CD1c-positive myeloid dendritic cell (primary cell): ENCODE data around the gene LRP11.
A peak's percentile ranks its signal among the peaks of the same experiment; 100 is the strongest.
"Not testable (repeated sequence)": the region's sequence is repeated elsewhere in the genome, so short reads cannot be mapped to it uniquely, and the experiment has no call there.

Experiments
- DNase-seq: peaks from one replicate; pipeline ENCODE4 v3.0.0-alpha.2; 2016; ENCODE audit errors: extremely low spot score

Gene LRP11, protein sequence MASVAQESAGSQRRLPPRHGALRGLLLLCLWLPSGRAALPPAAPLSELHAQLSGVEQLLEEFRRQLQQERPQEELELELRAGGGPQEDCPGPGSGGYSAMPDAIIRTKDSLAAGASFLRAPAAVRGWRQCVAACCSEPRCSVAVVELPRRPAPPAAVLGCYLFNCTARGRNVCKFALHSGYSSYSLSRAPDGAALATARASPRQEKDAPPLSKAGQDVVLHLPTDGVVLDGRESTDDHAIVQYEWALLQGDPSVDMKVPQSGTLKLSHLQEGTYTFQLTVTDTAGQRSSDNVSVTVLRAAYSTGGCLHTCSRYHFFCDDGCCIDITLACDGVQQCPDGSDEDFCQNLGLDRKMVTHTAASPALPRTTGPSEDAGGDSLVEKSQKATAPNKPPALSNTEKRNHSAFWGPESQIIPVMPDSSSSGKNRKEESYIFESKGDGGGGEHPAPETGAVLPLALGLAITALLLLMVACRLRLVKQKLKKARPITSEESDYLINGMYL

DNA sequence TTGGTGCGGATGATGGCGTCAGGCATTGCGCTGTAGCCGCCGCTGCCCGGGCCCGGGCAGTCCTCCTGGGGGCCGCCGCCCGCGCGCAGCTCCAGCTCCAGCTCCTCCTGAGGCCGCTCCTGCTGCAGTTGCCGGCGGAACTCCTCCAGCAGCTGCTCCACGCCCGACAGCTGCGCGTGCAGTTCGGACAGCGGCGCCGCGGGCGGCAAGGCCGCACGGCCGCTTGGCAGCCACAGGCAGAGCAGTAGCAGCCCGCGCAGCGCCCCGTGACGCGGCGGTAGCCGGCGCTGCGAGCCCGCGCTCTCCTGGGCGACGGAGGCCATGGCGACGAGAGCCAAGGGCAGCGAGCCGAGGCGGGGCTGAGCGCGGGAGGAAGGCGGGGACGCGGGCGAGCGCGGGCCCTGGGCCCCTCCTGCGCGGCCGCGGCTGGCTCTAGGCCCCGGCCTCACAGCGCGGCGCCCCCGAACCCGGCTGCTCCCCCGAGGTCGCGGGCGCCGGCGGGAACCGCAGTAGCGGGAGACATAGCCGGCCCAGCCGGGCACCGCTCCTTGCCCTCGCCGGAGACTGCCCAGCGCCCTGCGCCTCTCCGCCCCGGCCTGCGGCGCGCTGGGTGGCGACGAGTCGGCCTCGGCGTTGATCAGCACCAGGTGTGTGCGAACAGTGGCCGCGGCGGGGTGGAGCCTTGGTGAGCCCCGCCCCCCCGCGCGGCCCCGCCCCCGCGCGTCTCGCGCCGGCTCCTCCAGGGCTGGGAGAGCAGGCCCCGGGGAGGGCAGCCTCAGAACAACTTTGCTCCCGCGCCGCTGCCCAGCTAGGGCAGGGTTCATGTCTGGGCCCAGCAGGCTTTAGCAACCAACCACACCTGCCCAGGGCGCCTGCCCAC is at the start of gene LRP11:
Gene LRP11 (minus strand): TSS at position 662 of the 880 bp plus-strand sequence. CDS start 339 bp downstream, at position 323.
- DNase-seq = peak; percentile 83

DNA sequence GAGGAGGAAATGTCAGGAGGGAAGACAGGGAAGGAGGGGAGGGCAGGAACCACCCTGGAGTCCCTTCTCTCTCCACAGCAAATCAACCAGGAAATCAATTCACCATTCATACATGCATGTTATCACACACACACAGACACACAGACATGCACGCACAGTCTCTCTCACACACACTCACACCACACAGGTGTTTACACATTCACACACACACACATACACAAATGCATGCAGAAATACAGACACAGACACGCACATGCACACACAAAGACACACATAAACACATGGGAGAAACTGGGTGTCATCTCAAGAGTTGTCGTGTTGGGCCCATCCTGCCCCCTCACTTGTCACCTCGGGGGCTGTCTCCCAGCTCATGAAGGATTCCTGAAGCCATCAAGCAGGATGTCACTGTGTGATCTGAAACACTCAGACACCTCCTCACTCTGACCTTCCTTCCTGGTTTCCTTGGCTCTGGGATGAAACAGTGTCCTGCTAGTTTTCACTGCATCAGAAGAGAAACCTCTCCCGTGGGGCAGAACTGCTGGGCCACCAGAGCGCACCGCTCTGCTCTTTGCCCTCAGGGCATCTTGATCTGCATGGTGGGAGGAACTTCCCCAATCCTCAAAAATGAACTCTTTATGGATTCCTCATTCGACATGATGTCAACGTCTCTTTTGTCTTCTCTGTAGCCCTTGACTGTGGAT is 49.5 kb upstream of the LRP11 start:
- DNase-seq = no peak

DNA sequence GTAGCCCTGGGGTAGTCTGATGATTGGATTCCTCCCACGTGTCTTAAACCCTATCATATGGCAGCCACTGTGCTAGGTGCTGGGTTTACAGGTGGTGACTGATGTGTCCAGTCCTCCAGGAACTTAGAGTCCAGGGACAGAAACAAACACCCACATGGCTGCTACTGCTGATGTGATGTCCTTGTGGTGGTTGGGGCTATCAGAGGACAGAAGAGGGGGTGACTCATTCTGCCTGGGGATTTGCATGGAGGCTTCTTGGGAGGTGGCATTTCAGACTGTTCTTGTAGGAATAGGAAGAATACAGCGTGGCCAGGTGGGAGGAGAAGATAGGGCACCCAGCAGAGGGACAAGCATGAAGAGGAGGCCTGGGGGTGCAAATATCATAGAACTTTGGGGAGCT is 48.9 kb upstream of the LRP11 start:
- DNase-seq = no peak

DNA sequence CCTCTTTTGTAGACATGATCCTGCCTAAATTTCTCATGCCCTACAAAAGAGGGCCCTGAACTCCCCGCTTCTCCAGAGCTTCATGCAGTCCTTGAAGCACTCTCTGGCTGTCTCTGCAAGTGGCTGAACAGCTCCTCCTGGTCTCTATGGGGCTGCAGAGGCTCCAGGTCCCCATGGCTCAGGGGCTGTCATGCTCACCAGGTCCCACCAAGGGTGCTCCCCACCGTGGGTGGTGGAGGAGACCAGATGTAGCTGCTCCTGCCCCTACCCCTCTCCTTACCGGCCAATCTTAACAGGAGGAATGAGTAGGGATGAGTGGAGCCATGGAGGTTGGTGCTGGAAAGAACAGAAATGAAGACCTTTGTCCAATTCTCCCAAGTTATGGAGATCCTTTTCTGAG is 48.5 kb upstream of the LRP11 start:
- not testable (repeated sequence) for DNase-seq

DNA sequence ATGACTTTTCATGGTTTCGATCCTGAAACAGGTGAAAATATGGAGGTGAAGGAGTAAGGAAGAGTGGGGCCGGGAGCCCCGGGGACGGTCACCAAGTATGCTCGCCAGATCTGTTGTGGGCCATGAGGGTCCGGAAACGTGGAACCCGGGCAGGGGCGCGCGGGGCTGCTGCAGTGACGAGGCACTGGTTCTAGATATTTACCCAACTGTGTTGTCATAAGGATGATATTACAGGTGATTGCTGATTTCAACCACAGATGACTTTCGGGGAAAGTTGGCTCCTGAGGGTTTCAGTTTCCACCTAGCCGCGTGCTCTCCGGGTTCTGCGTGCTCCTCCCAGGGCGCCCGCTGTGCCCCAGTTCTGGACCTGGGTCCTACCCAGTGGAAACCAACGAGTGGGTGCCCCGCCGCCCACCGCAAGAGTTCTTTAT is 46.6 kb upstream of the LRP11 start:
- no peak for DNase-seq

DNA sequence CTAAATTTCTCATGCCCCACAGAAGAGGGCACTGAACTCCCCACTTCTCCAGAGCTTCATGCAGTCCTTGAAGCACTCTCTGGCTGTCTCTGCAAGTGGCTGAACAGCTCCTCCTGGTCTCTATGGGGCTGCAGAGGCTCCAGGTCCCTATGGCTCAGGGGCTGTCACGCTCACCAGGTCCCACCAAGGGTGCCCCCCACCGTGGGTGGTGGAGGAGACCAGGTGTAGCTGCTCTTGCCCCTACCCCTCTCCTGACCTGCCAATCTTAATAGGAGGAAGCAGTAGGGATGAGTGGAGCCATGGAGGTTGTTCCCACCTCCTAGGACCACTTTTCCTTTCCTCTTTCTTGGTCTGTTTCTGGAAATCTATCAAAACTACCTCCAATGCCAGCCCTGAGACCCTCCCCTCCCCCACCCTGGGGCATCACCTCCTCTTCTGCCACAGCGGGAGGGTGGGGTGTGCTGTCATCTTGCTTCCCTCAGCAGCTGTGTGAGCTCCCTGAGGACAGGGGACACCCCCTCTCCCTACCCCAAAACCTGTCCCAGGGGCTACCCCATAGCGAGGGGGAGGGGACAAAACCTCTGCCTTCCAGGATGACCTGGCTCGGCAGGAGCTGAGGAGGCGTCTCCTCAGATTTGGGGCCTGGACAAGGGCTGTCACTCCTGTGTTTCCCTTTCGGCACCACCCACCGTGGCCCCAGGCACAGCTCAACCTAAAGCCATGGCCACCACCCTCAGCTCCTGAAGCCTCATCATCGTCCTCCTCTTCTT is 45.7 kb upstream of the LRP11 start:
- no peak for DNase-seq

DNA sequence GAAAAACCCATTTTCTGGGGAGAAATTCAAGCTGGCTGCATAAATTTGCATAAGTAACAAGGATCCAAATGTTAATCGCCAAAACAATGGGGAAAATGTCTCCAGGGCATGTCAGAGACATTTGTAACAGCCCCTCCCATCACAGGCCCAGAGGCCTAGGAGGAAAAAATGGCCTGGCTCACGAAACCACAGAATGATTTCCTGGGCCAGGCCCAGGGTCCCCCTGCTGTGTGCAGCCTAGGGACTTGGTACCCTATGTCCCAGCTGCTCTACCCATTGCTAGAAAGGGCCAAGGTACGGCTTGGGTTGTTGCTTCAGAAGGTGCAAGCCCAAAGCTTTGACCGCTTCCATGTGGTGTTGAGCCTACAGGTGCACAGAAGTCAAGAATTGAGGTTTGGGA is 44.3 kb upstream of the LRP11 start:
- not testable (repeated sequence) for DNase-seq

DNA sequence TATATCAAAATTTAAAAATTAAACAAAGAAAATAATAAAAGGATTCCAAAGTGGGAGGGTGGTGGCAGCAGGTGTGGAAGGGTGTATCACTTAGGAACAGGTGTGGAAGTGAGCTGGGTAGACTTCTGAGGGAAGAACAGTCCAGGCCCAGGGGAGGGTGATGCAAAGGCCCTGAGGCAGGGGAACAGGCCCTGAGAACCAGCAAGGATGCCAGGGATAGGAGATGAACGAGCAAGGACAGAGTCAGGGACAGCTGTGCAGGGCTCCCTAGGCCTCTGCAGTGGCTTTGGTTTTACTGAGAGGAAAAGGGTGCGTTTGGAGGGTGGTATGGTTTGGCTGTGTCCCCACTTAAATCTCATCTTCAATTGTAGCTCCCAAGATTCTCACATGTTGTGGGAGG is 43.2 kb upstream of the LRP11 start:
- no peak for DNase-seq

DNA sequence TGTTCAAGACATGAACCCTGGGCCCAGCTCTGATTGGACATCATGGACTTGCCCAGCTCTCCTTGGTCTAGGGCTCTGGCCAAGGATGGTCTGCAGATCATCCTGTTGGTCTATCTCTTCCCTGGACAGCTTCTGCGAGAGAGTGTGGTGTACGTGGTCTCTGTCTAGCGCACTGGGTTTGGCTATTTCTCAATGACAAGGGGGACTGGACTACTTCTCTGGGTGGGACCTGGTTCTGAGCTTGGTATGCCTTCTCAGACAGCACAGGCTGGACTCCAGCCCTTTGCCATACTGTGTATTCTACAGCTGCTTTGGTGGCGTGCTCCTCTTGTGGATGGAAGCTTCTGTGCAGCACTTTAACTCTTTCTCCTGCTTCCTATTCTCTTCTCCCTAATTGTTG is 42.2 kb upstream of the LRP11 start:
- no peak for DNase-seq

DNA sequence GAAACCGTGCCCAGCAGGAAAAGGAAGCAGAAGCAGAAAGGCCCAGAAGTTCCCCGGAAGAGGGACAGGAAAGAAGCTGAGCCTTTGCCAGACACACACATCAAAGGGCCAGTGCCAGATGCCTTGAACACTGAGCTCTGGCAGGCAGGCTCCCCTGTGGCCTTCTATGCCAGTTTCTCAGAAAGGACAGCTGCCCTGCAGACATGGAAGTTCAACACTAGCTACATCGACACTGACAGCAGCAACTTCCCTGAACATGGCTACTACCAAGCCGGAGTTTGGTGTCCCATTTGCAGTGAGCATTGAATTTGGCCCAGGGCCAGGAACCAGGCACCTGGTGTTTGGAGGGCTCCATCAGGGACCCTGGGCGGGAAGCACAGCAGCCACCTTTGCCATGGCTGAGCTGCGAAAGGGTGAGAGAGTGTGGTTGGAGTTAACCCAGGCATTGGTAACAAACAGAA is 41.8 kb upstream of the LRP11 start:
- DNase-seq = no peak

DNA sequence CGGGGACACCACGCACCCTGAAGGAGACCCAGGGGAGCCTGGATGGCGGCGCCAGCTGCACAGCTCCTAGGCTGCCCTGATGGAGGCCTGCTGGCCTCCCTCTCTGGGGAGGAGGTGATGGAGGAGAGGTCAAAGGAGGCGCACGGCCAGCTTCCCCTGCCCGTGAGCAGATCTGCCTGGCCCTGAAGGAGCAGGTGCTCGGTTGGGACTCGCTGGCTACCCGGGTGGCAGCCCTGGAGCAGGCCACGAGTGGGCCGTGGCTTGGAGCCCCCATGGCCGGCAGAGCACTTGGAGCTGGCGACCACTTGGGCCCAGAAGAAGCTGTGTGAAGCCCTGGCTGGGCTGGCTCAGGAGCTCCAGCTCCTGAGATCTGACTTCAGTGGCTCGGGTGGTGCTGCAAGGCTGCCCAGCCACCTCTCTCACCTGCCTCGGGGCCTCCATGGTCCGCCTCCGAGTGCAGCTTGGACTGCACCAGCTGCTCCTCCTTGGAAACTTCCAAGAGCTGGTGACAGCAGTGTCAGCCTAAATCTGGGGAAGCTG is 41.3 kb upstream of the LRP11 start:
- DNase-seq = no peak

DNA sequence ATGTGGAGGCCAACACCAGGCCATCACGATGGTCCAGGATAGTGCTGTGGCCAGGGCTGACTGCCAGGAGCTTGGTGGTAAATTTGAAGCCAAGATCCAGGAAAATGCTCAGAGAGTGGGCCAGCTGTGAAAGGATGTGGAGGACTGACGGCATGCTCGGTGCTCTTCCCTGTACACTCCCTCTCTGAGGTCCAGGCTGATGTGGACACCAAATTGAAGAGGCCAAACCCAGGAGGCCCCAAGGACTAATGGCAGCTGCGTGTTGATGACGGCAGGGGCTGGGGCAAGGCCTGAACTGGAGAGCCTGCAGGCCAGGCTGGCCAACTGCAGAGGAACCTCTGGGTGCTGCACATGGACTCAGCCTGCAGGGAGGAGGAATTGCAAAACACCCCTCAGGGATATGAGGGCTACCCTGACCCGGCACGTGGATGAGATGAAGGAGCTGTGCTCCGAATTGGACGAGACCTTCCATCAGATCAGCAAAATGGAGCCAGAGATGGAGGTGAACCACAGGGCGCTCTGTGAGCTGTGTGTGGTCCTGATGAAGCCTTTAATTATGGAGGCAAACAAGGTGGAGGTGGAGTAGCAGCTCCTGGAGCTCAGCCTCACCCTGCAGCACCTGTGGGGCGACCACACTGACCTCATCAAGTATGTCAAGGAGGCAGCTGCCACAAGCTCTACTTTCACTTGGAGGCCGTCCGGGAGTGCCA is 40.7 kb upstream of the LRP11 start:
- DNase-seq = no peak

DNA sequence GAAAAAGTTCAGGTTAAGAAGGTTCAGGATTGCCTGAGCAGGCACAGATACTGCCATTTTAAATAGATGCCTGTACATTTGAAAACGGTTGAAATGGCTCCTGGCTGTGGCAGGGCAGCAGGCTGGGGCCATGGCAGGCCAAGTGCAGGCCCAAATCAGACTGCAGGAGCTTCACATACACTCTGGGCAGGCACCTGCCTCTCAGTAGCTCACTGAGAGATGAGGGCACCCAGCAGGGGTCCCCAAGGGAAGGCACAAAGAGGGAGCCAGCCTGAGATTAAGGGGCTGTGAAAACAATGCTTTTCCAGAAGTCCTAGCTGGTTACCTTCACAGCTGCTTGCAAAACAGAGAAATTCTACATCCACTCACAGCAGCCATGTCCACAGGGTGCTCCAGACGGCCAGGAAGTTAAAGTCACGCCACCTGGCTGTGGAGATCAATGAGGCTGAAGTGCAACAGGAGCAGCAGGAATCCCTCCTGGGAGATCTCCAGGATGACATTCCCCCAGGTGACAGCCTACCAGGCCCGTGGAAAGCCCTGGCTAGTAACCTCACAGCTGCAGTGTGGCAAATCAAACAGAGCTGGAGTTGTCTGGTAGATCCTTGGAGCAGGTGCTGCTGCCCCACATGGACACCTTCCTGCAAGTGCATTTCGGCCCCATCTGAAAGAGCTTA is 39.9 kb upstream of the LRP11 start:
- DNase-seq = no peak

DNA sequence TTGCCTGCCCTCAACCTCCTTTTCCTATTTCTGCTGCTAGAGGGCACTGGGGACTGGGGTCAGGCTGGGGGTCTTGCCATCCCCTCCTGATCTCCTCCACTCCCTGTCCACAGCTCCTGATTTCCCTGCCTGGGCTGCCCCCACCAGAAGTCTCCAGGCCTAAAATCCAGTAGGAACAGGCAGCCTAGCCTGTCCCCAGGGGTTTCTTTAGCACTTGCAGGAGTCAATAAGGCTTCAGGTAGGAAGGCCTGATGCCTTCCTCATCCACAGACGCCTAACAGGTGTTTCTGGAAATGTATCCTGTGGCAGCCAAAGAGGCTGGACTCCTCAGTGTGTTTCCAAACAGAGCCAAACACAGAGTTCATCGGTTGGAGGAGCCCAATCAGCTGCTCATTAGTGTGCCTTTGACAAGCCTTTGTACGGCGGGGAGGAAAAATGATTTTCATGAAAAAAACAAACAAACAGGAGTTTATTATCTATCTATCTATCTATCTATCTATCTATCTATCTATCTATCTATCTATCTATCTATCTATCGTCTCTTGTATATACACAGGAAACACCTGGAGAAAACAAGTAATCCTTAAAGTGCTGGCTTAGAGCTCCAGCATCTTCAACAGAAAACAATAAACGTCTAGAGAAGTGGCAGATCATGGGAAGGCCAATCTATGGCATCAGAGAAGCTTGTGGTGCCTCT is 37.4 kb upstream of the LRP11 start:
- DNase-seq = no peak

DNA sequence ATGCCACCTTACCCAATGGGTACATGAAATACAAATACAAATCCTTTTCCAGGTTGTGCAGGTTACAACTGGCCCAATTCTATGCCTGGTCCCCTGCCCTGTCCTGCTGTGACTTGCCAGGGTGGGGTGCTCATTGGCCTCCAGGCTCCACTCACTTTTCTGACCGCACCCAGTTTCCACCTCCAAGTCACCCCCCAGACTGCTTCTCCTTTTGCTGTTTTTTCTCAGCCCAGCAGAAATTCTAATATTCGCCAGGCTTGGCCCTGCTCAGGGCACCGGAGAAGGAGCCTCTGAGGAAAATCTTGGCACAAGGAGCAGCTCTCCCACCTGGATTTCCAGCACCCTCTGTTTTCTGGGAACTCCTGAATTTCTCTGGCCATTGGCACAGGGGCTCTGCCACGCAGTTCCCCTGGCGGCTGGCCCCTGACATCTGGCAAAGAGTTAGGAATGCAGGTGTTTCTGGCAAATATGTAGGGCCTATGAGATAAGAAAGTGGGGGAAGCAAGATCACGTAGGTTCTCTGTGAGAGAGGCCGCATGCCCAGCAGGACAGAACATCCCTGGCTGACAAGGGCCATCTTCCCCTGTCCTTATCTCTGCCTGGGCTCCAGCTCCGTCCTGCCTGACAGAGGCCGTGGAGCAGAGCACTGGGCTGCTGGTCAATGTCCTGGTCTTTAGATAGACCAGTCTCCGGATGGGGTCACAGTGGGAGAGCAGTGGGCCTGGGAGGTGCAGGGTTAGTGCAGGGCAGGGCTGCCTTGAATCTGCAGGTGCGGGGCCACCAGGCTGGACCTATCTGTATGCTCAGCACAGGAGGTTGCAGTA is 36.7 kb upstream of the LRP11 start:
- no peak for DNase-seq

DNA sequence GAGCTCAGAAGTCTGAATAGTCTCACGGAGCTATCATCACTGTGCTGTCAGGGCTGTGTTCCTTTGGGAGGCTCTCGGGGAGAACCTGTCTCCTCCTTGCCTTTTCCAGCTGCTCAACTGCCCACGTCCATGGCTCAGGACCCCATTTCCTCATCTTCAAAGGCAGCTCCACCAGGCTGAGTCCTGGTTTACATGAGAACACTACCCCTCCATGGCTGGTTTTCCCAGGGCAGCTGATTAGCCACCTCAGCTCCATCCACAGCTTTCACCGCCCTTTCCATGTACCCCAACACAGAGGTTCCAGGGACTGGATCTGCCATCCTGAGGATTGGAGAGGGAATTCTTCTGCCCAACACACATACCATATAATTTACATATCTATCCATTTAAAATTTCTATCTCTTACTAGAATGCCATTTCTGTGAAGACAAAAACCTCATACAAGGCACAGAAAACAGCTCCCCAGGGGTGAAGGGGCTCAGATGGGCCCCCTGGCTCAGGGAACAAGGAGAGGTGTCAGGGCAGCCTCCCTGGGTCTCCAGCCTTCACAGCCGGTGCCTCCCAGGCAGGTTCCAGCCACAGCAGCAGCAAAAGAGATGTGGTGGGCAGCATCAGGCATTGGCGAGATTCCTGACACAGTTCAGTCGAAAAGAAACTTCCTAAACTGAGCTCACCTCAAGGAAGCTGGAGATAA is 35.9 kb upstream of the LRP11 start:
- DNase-seq = no peak

DNA sequence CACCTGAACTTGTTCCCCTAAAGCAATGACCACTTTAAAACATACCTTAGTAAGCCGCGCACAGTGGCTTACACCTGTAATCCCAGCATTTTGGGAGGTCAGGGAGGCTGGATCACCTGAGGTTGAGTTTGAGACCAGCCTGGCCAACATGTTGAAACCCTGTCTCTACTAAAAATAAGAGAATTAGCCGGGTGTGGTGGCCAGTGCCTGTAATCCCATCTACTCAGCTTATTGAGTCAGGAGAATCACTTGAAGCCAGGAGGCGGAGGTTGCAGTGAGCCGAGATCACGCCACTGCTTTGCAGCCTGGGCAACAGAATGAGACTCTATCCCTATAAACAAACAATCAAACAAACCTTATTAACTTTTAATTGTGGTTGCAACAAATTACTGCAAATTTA is 35.3 kb upstream of the LRP11 start:
- DNase-seq = no peak

DNA sequence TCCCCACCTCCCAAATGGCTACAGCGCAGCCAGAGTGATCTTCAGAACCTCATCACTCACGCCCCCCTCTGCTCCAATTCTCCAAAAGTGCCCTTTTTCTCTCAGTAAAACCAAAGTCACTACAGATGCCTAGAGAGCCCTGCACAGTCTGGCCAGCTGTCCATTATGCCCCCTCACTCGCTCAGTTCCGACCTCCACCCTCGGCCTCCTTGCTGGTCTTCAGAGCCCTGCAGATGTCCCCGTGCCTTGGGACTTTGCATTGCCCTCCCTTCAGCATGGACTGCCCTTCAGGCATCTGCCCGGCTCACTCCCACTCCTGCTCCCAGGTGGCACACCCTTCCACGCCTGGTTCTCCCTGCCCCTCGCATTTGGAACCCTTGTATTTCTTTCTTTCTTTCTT is 34.8 kb upstream of the LRP11 start:
- no peak for DNase-seq
